SW480 (cell line): ENCODE measurements around the gene PLEKHH1.

ENCODE experiments used
- DNase-seq: peaks from one replicate; pipeline ENCODE4 v3.0.0-alpha.2; 2016; ENCODE audit warnings: low spot score

The PLEKHH1 gene

DNA sequence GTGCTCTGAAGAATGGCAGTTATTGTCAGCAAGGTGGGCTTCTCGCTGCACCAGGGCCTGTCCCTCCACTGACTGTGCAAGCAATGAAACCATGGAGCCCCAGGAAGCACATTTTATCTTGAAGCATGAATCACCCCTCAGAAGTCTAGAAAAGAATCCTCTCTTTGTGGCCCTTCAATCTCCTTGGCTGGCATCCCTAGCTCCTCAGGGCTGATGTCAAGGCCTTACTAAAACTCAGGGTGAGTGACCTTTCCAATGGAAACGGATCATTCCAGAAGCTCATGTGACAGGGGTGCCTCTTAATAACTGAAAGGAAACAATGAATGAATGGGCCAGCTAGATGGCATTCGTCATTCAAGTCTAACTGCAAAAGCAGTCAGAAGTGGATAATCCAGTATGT is 22.3 kb upstream of the PLEKHH1 start:
- no peak for DNase-seq

DNA sequence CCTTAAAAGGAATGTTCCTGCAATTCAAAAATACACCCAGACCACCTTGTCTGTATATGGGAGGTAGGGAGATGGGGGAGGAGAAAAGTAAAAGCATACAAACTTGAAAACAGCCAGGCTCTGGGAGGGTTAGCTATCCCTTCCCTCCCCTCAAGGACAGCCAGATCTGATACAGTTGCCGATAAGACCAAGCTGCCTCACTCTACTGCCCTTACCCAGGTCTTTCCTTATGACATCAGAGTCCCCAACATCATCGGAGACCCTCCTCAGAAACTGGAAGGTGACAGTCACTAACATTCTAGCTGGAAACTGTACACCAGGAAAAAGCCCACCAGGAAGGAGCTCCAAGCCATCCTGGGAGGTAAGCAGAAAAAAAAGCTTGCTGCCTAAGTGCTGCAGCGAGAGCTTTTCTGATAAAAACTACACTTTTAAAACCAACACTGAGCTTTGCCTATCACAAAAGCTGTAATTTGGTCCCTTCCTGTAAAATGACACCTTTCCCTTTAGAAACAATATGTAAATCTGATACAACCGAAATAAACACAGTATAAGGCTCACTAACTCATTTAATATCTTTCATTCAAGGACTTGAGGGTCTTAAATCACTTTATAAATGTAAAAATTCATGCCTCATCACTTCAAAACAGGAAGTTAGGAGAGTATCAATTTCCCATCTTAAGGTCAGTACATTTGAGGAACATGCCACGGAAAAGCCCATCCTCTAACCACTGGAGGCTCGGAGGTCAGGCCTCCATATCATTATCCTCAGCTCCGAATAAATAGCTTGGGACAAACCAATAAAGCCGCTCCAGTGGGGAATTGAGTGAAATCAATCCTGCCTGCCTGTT is 20.4 kb upstream of the PLEKHH1 start:
- DNase-seq, result no peak

DNA sequence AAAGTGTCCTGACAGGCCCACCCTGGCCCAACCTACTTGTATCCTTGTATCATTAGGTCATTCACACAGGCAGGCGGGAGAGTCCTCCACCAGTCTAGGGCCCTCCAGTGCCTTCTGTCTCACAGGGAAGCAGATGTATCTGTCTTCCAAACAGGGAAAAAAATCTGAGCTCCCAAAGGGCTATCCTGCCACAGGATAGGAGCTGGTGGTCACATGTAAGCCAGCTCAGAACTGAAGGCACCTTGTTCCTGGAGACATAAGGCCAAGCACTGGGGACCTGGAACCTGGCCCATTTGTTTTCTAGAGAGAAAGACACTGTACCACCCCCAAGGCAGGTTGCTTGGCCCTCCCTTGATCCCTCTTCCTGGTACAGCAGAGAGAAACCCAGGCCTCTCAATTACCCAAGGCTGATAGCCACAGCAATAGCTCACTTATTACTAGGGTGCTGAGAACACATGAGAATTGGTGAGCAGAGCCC is 19.4 kb upstream of the PLEKHH1 start:
- no peak for DNase-seq

DNA sequence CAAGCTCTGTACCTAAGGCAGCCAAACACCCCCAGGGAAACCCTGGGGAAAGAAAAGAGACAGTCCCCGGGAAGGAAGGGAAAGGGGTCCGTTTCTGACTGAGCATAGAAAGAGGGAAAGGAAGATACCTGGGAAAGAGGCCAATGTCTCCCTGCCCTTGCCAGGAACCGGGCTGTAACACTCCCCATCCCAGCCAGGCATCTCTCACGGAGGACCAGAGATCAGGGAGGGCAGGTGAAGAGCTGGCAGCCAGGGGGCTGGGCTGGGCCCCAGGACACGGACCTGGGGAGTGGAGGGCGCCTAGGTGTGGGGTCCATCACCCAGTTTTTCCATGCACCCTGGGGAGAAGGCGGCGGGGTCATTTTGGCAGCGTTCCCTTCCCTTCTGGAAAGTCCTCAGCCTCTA is 18.9 kb upstream of the PLEKHH1 start:
- DNase-seq, result no peak

DNA sequence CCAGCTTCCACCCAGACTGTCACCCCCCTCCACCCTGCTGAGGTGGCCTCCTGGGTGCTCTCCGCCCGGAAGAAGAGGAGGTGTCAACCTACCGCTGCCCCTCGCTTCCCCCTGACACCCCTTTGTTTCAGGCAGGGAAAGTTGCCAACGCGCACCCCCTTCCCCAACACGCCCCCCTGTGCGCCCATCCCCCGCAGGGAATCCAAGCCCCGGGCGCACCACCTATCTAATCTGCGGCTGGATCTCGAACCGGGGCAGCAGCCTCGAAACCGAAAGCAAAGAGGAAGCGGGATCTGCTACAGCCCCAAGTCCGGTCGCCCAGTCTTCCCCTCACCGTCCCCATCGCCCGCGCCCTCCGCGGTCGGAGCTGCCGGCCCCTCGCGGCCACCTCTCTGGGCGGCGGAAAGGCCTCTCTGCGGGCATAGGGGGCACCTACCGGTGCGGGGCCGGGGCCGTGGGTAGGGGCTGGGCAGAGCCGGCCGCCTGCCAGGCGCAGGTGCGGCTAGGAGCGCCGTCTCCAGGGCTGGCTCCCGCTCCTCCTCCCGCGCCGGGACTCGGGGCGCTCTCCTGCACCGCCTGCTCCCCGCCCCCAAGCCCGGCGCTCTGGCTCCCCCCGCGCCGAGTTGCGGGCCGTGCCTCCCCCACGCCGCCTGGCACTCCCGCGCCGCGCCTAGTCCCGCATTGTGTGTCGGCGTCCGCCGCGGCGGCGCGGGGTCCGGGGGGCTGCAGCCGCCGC is 18.3 kb upstream of the PLEKHH1 start:
- peak; percentile 55 for DNase-seq

DNA sequence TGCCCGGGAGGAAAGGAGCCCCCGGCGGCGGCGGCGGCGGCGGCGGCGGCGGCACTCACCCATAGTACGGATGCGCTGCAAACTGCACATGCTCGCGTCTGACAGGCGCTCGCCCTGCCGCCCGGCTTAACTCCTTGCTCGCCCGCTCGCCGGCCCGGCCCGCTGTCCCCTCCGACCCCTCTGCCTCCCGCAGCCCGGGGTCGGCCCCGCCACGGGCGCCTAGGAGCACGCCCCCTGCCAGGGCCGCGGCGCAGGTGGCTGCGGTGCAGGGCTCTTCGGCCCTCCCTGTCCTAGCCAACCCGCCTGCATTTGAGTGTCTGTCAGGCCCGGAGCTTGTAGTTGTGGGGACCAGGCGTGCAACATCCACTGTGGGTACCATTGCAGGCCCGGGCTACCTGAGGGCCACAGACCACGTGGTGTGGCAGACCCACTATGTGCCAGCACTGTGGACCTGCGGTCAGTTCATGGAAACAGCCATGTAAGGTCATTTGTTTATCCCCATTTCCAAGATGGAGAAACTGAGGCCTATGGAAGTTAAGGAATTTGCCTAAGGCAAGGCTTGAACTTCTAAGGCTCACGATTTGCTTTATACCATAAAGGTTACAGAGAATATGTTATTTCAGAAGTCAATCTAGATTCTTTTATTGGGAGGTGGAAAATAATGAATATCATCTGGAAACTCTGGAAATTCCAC is 17.6 kb upstream of the PLEKHH1 start:
- DNase-seq, result peak; percentile 37

DNA sequence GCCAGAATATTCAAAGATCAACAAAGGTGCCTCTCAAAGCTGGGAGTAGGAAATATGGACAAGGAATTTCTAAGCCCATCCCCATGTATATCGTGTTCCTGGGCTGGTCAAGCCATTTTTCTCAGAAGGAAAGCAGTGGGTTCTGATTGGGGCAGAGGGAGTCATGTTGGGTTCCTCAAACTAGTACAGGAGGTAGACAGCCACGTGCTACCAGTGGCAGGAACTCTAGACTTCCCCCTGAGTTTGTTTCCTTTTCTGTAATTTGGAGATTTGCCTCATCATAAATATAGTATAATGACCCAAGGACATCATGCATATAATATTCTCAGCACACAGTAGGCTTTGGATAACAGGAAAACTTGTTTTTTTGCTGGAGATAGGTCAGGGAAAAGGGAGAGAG is 16.4 kb upstream of the PLEKHH1 start:
- DNase-seq, result no peak

DNA sequence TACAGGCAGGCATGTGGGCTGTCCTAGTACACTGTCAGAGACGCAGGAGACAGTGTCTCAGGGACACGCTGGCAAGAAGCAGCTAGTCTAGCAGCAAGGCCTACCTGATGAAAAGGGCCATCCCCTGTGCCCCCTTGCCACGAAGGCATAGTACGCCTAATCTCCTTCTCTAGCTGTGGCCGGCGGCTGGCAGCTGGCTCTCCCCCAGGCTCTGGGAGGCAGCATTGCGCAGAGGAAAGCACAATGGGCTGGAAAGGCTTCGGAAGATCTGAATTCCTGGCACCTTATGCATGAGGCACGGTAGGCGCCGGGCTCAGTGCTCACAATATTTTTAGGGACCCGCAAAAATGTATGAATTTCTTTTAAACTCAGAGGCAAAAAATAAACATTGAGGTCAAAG is 16.0 kb upstream of the PLEKHH1 start:
- DNase-seq, result no peak

DNA sequence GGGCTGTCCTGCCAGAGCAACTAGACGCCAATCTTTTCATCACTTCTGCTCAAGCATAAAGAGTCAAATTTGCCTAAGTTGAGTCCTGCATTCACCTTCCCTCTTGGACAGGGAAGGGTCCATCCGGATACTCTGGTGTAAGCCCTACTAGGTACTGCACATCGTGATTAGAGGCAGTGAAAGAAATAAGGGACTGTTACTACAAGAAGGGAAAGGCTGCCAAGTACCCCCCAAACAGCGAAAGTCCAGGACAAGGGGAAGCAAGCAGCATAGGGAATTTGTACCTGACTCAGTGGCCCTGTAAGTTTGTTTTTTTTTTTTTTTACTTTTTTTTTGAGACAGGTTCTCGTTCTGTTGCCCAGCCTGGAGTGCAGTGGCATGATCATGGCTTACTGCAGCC is 13.7 kb upstream of the PLEKHH1 start:
- no peak for DNase-seq

DNA sequence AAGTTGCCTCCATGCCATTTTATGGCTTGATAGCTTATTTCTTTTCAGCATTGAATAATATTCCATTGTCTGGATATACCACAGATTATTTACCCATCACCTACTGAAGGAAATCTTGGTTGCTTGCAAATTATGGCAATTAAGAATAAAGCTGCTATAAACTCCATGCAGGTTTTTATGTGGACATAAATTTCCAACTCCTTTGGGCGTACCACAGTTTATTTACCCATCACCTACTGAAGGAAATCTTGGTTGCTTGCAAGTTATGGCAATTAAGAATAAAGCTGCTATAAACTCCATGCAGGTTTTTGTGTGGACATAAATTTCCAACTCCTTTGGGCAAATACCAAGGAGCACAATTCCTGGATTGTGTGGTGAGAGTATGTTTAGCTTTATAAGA is 12.6 kb upstream of the PLEKHH1 start:
- no peak for DNase-seq

DNA sequence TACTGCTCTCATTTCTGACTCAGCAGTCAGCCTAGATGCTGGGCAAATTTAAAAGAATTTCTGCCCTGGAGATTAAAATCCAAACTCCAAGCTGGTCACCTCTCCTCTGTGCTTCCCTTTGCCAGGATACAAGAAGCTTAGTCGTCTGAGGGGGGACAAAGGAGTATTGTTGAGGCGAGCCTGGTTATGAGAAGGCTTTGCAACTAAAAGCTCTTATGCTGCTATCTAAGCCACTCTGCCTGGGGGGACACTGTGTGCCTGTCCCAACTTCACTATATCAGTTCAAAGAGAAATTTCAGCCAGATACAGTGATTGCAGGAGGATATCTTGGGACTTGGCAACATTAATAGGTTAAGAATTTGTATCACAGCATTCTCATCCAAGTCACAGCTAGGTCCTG is 10.8 kb upstream of the PLEKHH1 start:
- no peak for DNase-seq

DNA sequence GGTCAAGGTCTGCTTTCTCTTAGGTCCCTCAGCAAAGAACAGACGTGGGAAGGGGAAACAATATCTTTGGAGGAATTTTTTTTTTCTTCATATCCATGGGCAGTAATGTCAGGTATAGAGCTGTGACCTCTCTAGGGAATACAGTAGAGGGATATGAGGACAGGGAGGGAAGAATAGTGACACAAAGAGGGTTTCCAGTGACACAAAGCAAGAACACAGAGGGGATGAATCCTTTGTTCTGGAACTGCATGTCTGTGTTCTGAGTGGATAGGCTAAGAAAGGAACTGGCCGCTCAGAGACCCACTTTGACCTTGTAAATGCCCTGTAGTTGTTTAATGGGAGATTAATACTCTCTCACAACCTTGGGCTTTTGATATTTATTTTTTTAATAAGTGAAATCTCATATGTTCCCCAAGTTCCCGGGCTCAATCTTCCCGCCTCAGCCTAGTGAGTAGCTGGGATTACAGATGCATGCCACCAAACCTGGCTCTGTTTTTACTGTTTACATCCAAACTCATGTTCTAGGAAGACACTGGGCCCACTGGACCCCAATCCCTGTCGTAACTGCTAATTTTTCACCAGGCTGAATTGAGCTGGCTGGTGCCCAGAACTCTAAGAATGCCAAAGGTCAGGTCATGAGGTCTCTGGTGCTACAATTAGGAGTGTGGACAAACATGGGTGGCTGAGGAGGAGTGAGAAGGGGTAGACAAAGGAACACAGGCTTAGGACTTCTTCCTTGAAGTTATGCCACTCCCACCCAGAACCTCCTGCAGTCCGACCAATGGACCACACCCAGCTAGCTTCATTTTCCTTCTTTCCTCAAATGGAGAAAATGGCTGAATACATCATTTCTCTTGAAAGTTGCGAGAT is 9.1 kb upstream of the PLEKHH1 start:
- no peak for DNase-seq

DNA sequence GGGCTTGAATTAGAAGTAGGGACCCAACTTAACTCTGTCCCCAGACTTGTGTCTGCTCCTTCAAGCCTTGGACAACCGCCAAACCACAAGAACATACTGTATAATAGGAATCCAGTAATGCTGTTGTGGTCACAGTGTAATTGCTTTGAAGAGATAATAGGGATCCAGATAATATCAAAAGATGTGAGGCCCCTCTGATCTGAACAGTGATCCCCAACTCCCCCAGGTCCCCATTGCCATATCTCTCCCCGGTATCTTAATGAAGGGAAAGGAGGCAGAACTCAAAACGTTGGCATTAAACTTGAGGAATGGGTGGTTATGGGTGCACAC is 8.5 kb upstream of the PLEKHH1 start:
- DNase-seq, result peak; percentile 48

DNA sequence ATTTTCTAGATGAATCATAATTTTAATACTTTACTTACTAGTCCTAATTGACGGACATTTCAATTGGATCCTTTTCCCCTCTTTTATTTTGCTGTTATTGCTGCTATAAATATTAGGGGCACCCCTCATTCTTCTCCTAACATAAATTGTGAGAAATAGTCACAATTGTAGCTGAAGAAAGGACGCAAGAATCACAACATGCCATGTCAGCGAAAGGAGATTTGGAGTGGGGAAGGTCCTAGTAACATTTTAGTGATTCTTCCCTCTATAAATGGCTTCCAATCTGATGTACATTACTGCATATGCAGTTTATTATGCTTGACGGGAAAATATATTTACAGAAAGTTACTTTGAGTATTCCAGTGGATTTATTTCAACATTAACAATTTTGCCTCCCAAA is 7.7 kb upstream of the PLEKHH1 start:
- no peak for DNase-seq

DNA sequence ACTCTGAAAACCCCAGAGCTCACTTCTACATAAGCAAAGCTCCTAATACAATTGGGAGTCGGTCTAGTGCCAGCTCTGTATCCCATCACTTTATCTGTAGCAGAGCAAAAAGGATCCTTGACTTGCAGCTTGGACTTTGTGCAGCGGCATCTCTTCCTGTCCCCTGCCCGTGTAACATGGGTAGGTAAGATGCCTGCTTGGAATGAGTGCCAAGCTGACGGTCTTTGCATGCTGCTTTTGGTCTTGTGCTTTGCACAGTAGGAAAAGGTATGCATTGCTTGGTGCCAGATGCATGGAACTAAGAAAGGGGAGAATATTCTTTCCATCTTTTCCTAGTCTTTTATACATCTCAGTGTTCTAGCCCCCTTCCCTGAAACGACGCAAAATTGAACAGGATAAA is 6.9 kb upstream of the PLEKHH1 start:
- DNase-seq, result no peak

DNA sequence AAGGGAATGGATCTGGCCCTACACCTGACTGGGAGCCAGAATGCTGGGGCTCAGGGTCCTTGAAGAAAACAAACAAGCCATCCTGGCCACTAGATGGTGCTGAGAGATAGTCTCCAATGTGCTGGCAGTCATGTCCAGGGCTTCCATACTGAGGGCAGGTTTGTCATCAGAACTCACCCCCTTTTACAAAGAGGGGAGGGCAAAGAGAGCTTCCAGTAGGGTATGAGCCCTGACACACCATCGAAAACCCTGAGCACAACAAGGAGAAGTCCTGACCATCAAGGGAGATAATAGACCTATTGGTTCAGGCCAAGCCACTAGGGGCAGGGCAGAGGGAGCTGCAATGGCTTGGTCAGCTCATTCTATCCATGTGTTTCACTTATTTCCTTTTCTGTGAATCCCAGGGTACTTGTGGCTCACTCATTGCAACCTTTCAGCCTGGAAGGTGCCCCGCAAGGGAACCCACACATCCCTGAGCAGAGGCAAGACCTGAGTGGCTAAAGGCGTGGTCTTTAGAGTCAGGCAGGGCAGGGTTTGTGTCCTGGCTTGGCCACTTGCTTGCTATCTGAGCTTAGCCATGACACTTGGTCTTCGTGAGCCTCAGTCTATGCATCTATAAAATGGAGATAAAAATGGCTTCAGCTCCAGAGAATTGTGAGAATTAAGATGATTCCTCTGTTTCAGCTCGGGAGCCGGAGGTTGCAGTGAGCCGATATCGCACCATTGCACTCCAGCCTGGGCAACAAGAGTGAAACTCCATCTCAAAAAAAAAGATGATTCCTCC is 6.2 kb upstream of the PLEKHH1 start:
- DNase-seq, result peak; percentile 77

DNA sequence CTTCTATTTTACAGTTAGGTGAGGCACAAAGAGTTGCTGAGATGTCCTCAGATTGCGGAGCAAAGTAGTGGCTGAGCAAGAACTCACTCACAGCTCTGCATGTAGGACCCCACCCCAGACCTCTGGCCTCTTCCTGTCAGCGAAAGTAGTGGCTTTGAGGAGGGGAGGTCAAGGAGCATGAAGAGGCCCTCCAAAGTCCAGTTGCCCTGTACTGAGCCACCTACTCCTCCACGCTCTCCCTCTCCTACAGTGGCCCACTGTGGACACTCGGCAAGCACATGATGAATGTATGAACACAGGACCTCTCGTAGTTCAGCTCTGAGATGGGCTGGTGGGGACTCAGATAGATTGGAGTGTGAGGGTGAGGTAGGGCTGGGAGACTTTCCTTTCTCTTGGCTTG is 5.3 kb upstream of the PLEKHH1 start:
- no peak for DNase-seq

DNA sequence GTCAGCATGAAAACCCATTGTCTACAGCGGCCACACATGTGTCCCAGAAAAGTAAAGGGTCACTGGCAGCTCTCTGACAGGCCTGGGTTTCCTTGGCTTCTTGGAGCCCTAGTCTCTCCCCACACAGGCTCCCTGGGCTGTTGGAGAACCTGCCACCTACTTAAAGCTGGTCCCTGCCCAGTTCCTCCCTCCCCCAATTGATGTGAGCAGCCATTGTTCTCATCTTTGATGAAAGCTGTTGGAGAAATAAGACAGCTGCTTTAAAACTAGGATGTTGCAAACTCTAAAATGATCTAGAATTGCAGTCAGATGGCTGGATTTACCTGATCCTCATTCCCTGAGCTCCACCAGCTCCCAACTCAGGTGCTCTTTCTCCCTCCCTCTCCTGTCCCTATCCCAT is 4.8 kb upstream of the PLEKHH1 start:
- no peak for DNase-seq

DNA sequence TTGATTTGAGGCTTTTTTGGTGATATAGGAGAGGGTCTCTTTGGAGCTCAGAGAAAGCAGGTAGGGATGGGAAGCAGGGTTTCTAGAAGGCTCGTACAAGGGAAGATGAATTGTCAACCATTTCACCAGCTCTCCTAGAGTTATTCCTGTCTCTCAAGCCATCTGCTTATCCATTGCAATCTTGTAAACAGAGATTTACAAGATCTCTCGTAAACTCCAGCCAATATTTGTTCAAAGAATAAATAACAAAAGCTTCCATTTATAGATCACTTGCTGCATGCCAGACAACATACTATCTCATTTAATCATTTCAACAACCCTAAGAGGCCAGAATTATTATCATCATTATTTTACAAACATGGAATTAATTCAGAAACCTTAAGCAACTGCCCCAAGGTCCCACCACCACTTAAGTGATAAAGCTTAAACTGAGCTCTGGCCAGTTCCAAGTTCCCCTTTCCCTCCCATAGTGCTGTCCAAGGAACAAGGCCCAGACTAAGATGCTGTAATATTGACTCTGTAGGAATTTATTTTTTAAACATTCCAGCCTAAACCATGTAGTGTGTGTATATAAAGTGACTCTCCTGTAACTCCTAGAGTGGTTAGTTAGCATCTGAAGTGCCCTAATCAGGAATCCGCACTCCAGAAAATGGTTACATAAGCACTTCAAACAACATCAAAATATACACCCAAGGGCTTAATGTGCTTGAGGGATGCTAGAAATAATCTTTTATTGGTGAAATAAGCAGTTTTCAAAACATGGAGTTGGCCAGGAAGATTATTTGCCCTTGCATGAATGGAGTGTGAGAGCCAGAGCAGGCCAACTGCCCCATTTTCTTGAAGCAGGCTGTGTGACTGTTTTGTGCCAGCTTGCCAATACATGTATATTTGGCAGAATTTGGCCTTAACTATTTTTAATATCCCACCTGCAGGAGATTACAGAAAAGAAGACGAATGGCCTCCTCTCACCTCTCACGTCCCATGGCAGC is 2.8 kb upstream of the PLEKHH1 start:
- no peak for DNase-seq

DNA sequence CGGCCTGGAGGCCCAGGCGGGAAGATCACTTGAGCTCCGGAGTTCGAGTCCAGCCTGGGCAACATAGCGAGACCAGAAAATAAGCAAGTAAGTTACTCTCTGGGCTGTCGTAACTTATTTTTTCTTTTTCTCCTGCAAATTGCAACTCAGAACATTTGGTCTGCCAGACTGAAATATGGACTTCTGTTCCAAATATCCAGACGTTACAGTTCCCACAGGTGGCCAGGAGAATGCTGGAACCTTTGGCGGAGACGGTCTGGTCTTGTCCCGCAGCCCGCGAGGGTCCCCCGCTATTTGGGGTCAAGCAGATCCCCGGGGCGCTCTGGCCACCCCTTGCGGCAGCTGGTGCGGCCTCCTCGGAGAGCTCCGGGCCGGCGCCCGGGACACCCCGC is 488 bp upstream of the PLEKHH1 start:
- no peak for DNase-seq
